ENCODE measurements around the gene DIAPH3.
A peak's percentile ranks its signal among the peaks of the same experiment; 100 is the strongest.

The DIAPH3 gene

DNA sequence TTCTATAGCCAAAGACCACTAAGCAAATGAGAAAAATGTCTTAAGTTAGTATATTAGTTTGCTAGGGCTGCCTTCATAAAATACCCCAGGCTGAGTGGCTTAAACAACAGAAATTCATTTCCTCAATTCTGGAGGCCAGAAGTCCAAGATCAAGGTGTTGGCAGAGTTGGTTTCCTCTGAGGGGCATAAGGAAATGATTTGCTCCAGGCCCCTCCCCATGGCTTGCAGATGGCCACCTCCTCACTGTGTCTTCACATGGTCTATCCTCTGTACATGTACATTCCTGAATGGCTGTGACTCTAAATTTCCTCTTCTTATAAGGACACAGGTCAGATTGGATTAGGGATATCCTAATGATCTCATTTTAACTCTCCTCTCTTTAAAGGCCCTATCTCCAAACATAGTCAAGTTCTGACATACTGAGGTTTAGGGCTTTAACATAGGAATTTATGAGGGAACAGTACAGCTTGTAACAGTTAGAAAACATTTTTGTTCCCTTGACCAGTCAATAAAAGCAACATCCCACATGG lies 307.4 kb downstream of the DIAPH3 start:
- no peak for DNase-seq

DNA sequence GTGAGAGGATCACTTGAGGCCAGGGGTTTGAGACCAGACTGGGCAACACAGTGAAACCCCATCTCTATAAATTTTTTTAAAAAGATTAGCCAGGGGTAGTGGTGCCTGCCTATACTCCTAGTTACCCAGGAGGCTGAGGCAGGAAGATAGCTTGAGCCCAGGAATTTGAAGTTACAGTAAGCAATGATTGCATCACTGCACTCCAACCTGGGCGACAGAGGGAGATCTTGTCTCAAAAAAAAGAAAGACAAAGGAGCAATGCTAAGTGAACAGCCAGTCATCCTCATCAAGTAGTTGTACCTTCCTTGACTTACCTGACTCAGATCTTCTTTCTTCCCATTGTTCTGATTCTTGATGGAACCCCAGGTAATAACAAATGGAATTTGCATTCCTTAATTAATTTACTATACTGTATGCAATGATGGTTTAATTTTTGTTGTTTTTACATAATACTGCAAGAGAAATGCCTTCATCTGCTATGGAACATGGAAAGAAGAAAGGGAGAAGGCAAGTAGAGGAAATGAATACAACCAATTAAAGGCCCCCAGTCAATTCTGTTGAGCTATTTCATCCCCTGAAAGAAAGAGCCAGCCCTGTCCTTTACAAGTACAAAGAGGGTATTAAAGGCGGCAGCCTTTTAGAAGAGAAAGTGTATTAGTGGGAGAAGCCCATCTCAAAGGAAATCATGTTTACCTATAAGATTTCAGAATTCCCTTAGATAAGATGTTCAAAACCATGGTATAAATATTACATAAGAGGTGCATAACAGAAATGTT lies 316.7 kb downstream of the DIAPH3 start:
- DNase-seq, result no peak

- DNase-seq, result no peak
Measured at GRCh38 chr13:59843040-59843439, 320.7 kb downstream of the DIAPH3 start.

DNA sequence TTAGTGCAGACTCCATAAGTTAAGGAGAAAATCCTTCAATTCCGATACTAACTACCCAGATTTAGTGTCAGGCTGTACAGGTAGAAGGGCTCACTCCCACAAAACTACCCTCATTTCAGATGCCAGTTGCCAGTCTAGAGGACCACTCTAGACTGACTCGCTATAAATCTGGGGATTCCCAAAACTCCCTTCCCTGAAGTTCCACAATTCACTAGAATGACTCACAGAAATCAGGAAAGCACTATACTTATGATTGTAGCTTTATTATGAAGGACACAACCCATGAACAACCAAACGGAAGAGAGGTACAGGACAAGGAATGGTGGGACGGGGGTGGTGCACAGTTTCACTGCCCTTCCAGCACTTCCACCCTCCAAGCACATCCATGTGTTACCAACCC lies 321.2 kb downstream of the DIAPH3 start:
- DNase-seq, result no peak

DNA sequence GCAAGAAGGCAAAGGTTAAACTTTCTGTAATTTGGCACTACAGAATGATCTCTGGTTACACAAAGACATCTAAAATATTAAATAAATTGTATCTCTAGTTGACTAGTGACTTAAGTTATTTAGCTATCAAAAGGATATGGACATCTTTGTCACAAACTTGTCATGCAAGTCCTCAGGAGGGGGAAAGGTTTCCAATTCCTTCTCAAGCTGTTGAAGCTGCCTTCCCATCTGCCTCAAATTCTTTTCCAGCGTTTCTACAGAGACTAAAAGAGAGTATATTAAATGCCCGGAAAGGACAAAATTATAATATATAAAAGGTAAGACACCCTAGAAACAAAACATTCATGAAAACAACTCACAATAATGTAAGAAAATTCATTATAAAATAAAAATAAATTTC lies 324.5 kb downstream of the DIAPH3 start:
- no peak for DNase-seq

DNA sequence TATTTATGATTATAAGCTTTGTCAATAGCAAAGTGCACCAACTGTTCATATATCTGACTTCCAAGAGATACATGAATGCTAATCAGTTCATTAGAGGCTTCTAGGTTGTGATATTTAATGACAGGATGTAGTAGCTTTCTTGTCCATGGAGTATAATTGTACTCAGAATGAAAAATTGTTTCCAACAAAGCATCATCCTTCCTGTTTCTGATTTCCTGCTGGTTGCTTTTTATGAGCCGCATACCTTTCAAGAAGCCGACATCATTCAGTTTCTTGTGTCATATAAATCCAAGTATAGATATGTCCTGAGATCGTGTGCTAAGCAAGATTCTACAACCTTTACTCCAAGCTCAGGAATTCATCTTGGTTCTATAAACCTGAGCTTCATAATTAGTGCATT lies 326.6 kb downstream of the DIAPH3 start:
- DNase-seq, result no peak

DNA sequence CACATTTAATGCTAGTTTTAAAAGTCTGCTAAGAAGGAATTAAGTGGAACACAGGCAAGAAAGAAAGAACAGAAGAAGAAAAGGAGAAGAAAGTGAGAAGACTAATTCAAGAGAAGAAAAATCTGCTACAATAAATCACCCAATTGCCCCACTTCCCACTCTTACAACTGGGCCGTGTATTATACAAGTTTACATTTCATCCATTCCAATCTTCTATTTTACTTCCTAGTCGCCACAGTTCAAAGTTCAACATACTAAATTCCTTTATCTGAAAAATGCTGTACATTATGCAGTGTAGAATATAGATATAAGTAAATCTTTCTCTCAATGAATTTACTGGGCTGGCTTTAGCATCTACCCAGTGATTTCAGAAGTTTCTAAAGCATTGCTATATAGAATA lies 328.2 kb downstream of the DIAPH3 start:
- no peak for DNase-seq

- peak; percentile 58 for DNase-seq
Measured at GRCh38 chr13:59834801-59835200, 328.9 kb downstream of the DIAPH3 start.

- DNase-seq, result no peak
Measured at GRCh38 chr13:59829690-59830089, 334.0 kb downstream of the DIAPH3 start.

DNA sequence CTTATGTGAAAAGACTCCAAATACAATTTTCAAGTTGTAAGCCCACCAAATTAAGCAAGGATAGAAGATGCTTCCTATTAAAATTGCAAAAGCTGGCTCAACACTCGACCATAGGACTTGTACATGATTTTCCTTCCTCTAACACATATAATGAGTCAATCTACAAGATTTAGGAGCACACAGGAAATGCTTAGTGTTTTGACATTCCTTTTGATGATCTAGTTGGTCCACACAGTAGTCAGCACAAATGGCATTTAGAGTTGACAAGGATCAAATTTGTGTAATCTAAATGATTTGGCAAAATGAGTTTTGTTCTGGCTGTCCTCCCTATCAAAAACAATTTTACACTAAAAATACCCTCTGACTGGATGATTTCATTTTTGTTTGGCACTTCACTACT lies 340.2 kb downstream of the DIAPH3 start:
- peak; percentile 71 for DNase-seq

- DNase-seq, result no peak
Measured at GRCh38 chr13:59809564-59809963, 354.2 kb downstream of the DIAPH3 start.

GRCh38 chr13:59806801-59807200 lies 356.9 kb downstream of the DIAPH3 start:
- DNase-seq, result no peak

GRCh38 chr13:59801107-59801880 lies 362.4 kb downstream of the DIAPH3 start:
- no peak for DNase-seq

DNA sequence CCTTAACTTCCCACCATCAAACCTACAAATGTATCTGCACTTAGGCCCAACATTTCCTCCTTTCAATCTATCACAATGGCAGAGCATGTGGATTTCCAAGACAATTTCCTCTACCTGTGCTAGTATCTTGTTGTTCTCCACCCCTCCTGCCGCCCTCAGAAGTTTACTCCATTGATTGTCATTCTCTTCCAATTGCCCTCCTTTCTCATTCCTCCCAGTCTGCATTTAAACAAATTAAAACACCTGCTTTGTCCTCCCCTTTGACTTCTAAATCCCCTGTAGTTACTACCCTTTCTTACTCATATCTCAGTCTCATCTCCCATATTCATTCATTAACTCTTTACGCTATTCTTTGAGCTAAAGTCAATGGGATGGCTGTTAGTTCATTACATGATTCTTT lies 370.6 kb downstream of the DIAPH3 start:
- no peak for DNase-seq

DNA sequence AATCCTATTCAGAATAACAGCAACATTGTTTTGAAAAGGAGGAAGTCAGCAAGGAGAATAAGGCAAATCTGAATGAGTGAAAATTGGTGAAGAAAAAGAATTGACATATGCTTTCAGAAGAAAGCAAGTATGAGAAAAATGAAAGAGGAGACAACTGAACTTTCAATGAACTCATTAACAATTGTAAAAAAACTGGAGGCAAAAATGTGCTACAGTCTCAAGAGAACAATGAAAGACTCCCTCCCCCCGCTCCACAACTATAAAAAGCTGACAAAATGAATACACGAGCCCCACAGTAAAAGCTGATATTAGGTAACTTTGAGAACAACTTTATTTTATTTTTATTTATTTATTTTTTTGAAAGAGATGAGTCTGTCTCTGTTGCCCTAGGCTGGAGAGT lies 373.1 kb downstream of the DIAPH3 start:
- DNase-seq, result peak; percentile 49

DNA sequence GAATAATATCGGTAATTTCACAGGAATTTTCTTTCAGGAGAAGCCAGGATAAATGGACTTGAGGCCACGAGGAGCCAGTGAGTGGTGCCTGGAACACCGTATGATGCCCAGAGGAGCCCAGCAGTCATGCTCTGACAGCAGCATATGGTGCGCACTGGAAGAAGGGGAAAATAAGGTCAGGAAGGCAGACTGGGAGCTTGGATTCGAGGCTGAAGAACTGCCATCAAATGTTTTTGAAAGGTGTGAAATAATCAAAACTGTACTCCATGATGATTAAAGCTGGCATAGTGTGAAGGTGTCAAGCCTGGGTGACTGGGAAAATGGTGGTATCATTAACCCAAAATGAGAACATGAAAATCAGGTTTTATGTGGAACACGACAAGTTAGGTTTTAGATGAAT lies 374.2 kb downstream of the DIAPH3 start:
- no peak for DNase-seq

DNA sequence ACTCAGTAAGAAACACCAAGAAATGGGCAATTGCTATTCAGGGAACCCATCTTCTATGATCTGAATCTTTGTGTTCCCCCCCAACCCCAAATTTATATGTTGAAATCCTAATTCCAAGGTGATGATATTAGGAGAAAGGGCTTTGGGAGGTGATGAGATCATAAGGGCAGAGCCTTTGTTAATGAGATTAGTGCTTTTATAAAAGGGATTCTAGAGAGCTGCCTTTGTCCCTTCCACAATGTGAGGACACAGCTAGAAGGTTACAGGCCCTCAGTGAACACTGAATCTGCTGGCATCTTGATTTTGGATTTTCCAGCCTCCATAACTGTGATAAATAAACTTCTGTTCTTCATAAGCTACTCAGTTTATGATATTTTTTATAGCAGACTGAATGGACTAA lies 376.0 kb downstream of the DIAPH3 start:
- no peak for DNase-seq

DNA sequence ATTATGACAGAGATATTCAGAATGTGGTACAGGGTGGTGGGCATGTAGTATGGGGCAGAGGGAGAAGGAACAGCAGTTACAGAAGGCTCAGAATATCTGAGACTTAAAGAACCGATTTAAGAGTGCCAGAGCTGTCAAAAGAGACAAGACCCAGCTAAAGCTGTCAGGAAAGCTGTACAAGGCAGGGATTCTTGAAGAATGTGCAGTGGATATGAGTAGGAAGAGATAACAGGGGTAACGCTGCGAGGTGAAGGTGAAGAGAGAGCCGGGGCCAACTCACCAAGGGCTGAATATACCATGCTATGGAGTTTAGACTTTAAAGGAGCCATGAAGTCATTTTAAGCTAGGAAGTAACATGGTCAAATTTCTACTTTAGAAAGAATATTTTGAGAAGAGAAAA lies 381.0 kb downstream of the DIAPH3 start:
- DNase-seq, result no peak

DNA sequence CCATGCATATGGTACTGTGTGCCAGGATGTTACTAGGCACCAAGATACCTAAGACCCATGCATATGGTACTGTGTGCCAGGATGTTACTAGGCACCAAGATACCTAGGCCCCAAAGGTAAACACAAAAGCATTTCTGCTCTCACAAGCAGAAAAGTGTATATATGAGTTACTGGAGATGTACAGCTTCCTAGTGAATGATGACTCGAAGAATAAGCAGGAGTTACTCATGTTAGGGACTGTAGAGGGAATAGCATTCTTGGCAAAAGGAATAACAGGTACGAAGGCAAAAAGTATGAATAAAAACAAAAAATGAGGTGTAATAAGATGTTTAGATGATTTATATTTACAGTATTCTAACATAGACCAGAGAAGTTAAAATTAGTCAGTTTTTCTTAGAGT lies 383.7 kb downstream of the DIAPH3 start:
- peak; percentile 23 for DNase-seq

DNA sequence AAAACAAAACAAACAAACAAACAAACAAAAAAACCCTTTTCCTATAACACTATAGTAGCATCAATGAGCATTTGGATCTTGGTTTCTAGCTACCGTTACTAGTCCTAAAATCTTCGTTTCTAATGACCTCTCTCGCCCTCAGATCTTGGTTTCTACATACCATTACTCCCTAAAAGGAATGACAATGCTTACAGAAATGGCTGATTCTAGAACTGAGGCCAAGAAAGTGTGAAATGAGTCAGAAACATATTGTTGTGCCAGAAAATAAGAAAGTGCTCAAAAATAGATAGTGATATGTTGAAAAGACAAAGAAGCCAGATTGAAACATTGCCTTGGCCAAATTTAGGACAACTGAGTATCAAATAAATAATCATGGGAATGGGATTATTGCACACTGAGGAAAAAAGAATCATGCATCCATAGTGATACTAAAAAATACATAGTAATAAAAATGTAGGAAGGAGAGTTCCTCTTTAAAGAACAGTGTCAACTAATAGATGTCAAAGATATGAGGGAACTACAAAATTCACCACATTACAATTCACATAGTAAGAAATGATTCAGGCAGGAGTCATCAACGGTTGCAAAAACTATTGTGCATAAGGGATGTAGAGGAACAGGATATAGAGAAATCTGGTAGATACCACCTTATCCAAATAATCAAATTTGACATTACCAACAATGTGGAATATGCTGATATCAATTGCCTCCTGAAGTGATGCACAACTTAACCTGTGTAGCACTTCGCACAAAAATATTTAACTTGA lies 386.6 kb downstream of the DIAPH3 start:
- DNase-seq, result peak; percentile 83

DNA sequence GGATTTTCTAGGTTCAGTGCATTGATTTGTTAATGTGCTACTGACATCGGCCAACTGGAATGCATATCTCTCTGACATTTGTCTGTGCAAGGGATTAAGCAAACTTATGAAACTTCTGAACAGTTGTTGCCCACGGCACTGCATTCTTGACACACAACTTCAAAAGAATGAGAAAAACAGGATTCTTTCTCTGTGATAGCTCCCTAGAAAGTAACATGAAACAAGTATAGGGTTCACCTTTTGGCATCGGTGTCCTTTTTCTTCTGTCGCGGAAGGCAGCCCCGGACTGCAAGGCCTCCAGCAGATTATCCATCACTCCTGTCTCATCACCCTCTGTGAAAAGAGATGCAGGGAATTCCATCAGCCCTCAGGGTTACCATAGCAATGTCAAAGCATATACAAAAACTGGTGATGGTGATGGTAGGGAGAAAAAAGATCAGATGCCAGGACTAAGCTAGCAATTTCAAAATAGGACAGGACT lies 389.2 kb downstream of the DIAPH3 start:
- DNase-seq, result peak; percentile 90

- peak; percentile 45 for DNase-seq
Measured at GRCh38 chr13:59771272-59771671, 392.5 kb downstream of the DIAPH3 start.

- no peak for DNase-seq
Measured at GRCh38 chr13:59770451-59770850, 393.3 kb downstream of the DIAPH3 start.
